MM.1S (cell line): ENCODE data around the gene CARD16.
A peak's percentile ranks its signal among the peaks of the same experiment; 100 is the strongest.
"Not testable (repeated sequence)": the region's sequence is repeated elsewhere in the genome, so short reads cannot be mapped to it uniquely, and the experiment has no call there.

ENCODE experiments used
- DNase-seq: peaks from one replicate; pipeline ENCODE4 v3.0.0-alpha.2; 2015
- H2AFZ ChIP-seq: fragments of 300-600 bp; sonication (generic); 2 replicates; pipeline ENCODE4 v1.6.0; 2016; ENCODE audit warnings: antibody characterized with exemption, low read length
- H3F3A ChIP-seq: fragments of 300-600 bp; sonication (generic); 2 replicates; pipeline ENCODE4 v1.6.1; 2016; ENCODE audit warnings: mild to moderate bottlenecking, antibody characterized with exemption, low read length, moderate library complexity, mixed read lengths; ENCODE audit not compliant: insufficient read depth
- H3K27ac ChIP-seq: fragments of 300-600 bp; sonication (generic); 2 replicates; pipeline ENCODE4 v1.5.1; 2016; ENCODE audit warnings: mild to moderate bottlenecking, low read length
- H3K27me3 ChIP-seq: fragments of 300-600 bp; sonication (generic); replicated peaks from 2 replicates; pipeline ENCODE4 v1.6.0; 2016; ENCODE audit warnings: low read length; ENCODE audit not compliant: insufficient read depth
- H3K36me3 ChIP-seq: fragments of 300-600 bp; sonication (generic); replicated peaks from 2 replicates; pipeline ENCODE4 v1.6.1; 2016; ENCODE audit warnings: mild to moderate bottlenecking, low read length, mixed read lengths; ENCODE audit not compliant: insufficient read depth
- H3K4me1 ChIP-seq: fragments of 300-600 bp; sonication (generic); 2 replicates; pipeline ENCODE4 v1.6.1; 2016; ENCODE audit warnings: low read length, mixed read lengths
- H3K4me2 ChIP-seq: fragments of 300-600 bp; sonication (generic); 2 replicates; pipeline ENCODE4 v1.6.0; 2016; ENCODE audit warnings: low read depth, low read length
- H3K4me3 ChIP-seq: fragments of 300-600 bp; sonication (generic); 2 replicates; pipeline ENCODE4 v1.5.1; 2016; ENCODE audit warnings: low read length, mixed read lengths
- H3K79me2 ChIP-seq: fragments of 300-600 bp; sonication (generic); 2 replicates; pipeline ENCODE4 v1.6.1; 2016; ENCODE audit warnings: mixed run types, low read length, mixed read lengths
- H3K9ac ChIP-seq: fragments of 300-600 bp; sonication (generic); 2 replicates; pipeline ENCODE4 v1.6.1; 2016; ENCODE audit warnings: low read length, mixed read lengths
- H3K9me2 ChIP-seq: fragments of 300-600 bp; sonication (generic); replicated peaks from 2 replicates; pipeline ENCODE4 v1.6.1; 2016; ENCODE audit warnings: mild to moderate bottlenecking, low read length, mixed read lengths; ENCODE audit not compliant: insufficient read depth
- H3K9me3 ChIP-seq: fragments of 300-600 bp; sonication (generic); replicated peaks from 2 replicates; pipeline ENCODE4 v1.6.1; 2016; ENCODE audit warnings: mild to moderate bottlenecking, low read length, mixed read lengths; ENCODE audit not compliant: insufficient read depth
- H4K20me1 ChIP-seq: fragments of 300-600 bp; sonication (generic); 2 replicates; pipeline ENCODE4 v1.6.1; 2016; ENCODE audit warnings: mild to moderate bottlenecking, low read length, moderate library complexity, mixed read lengths; ENCODE audit not compliant: insufficient read depth
- CTCF ChIP-seq: fragments of 300-600 bp; sonication (generic); IDR thresholded peaks from 2 replicates; pipeline ENCODE4 v1.5.1; 2016; ENCODE audit warnings: antibody characterized with exemption, low read length, mixed read lengths
- EZH2 ChIP-seq: fragments of 300-600 bp; sonication (generic); optimal IDR thresholded peaks from 2 replicates; pipeline ENCODE3; 2017; ENCODE audit warnings: low read depth, mild to moderate bottlenecking, antibody characterized with exemption, low read length, mixed read lengths
- EZH2phosphoT487 ChIP-seq: fragments of 300-600 bp; sonication (generic); IDR thresholded peaks from 2 replicates; pipeline ENCODE4 v1.6.1; 2018; ENCODE audit warnings: antibody characterized with exemption, low read length

CARD16 gene

GRCh38 chr11:105071089-105071732 is 26.1 kb upstream of the CARD16 start:
- Histone ChIP-seq H3K4me2 (peak overlapping the region; percentile 49), H3K36me3 (no peaks in the 10 kb centered on the region), H2AFZ (peak overlapping the region; percentile 40), H3K9me2 (no peaks in the 10 kb centered on the region), H4K20me1 (no peaks in the 10 kb centered on the region), H3K27me3 (no peaks in the 10 kb centered on the region), H3F3A (no peaks in the 10 kb centered on the region), H3K79me2 (no peaks in the 10 kb centered on the region), H3K27ac (peak overlapping the region; percentile 19; the same call in 1 of the 2 replicates), H3K9me3 (no peaks in the 10 kb centered on the region), H3K4me3 (peak overlapping the region; percentile 49), H3K4me1 (0 out of 2 replicates have a peak, but pooled peaks cover 9% of the 10 kb centered on the region), H3K9ac (peak overlapping the region; percentile 32; the same call in 1 of the 2 replicates)
- peak; percentile 82 for DNase-seq
- TF ChIP-seq EZH2 (no peak), CTCF (no peak), EZH2phosphoT487 (no peak)

GRCh38 chr11:105070306-105070705 is 25.2 kb upstream of the CARD16 start:
- Histone ChIP-seq H3K4me2 (peak overlapping the region; percentile 49; the same call in 1 of the 2 replicates), H3K36me3 (no peaks in the 10 kb centered on the region), H3K79me2 (no peaks in the 10 kb centered on the region), H3K9me3 (no peaks in the 10 kb centered on the region), H3K4me1 (0 out of 2 replicates have a peak, but pooled peaks cover 9% of the 10 kb centered on the region), H4K20me1 (no peaks in the 10 kb centered on the region), H3K4me3 (no peak overlapping the region), H2AFZ (no peak overlapping the region), H3K9me2 (no peaks in the 10 kb centered on the region), H3K27me3 (no peaks in the 10 kb centered on the region), H3K9ac (no peak overlapping the region), H3F3A (no peaks in the 10 kb centered on the region), H3K27ac (no peak overlapping the region)
- no peak for DNase-seq
- no peak for TF ChIP-seq EZH2phosphoT487
- TF ChIP-seq EZH2: no peak
- TF ChIP-seq CTCF: no peak

GRCh38 chr11:105069749-105070148 is 24.6 kb upstream of the CARD16 start:
- not testable (repeated sequence) for H2AFZ ChIP-seq, H3K27ac ChIP-seq, H3F3A ChIP-seq, DNase-seq, H3K9me2 ChIP-seq, H4K20me1 ChIP-seq, H3K9me3 ChIP-seq, H3K9ac ChIP-seq, H3K4me2 ChIP-seq, H3K79me2 ChIP-seq, H3K36me3 ChIP-seq, H3K4me1 ChIP-seq, H3K27me3 ChIP-seq, H3K4me3 ChIP-seq

- not testable (repeated sequence) for H3K27me3 ChIP-seq, H3K36me3 ChIP-seq, H3K79me2 ChIP-seq, H3K4me1 ChIP-seq, H3F3A ChIP-seq, H3K4me3 ChIP-seq, H3K9me2 ChIP-seq, H2AFZ ChIP-seq, H4K20me1 ChIP-seq, H3K9ac ChIP-seq, H3K27ac ChIP-seq, H3K9me3 ChIP-seq
- H3K4me2 ChIP-seq: peak overlapping the region; percentile 35; the same call in 1 of the 2 replicates
- DNase-seq: peak; percentile 31
Observed at GRCh38 chr11:105063245-105063941, 18.3 kb upstream of the CARD16 start.
